Left lung (tissue), 10 donors: ENCODE results near the gene STPG2. TPM values are rescaled to one million over a fixed set of nuclear protein-coding genes. Genes with fewer than 3 reads are reported as not detected.
A peak's percentile ranks its signal among the peaks of the same experiment; 100 is the strongest.

ENCODE experiments used
- ATAC-seq: fragments of 200-7000 bp; cut with Tn5 transposase; one replicate; pipeline ENCODE4 v1.9.1; 2020; ENCODE audit warnings: moderate library complexity
- DNase-seq, 4 donors: peaks; one replicate each; pipeline ENCODE4 v3.0.0-alpha.2; 2013 to 2020
- H3K27ac ChIP-seq, 2 donors: fragments of 200-600 bp; sonication (generic) in 1 of 2; one replicate each; pipeline versions ENCODE4 v1.5.0 to v1.8.0; 2020 to 2021
- H3K27me3 ChIP-seq, 2 donors: fragments of 200-600 bp; sonication (generic) in 1 of 2; one replicate each; pipeline versions ENCODE4 v1.5.0 to v1.8.0; 2020 to 2021
- H3K36me3 ChIP-seq, 2 donors: fragments of 200-600 bp; sonication (generic) in 1 of 2; one replicate each; pipeline versions ENCODE4 v1.5.0 to v1.8.0; 2020 to 2021
- H3K4me1 ChIP-seq, 2 donors: fragments of 200-600 bp; one replicate each; pipeline ENCODE4 v1.8.0; 2021
- H3K4me3 ChIP-seq, 2 donors: fragments of 200-600 bp; sonication (generic) in 1 of 2; one replicate each; pipeline versions ENCODE4 v1.5.0 to v1.8.0; 2020 to 2021; ENCODE audit warnings: mild to moderate bottlenecking in 1 of 2
- H3K9me3 ChIP-seq, 2 donors: fragments of 200-600 bp; sonication (generic) in 1 of 2; one replicate each; pipeline versions ENCODE4 v1.5.0 to v1.8.0; 2020 to 2021
- CTCF ChIP-seq, 2 donors: fragments of 200-600 bp; sonication (generic) in 1 of 2; IDR thresholded peaks; one replicate each; pipeline versions ENCODE4 v1.5.0 to v1.8.0; 2021; ENCODE audit warnings: antibody characterized with exemption in 2 of 2
- intact Hi-C, 2 donors: fragments of 100-400 bp; cut with DNase I; formaldehyde crosslinking; loops; one replicate each; pipeline versions ENCODE4 v1.11.2 to v1.14.2; 2022
- polyA plus RNA-seq, 6 donors: library from polyadenylated mRNA; unstranded; fragments of 120-200 nt; gene quantifications; one replicate each; pipeline ENCODE4 v1.2.1, GENCODE V29; 2013; ENCODE audit not compliant: insufficient read length in 6 of 6
- total RNA-seq, 2 donors: library from RNA; stranded (reverse); fragmentation: NEBNext Ultra II Directional; extraction: Animal tissue kit (Norgen Biotek cat#: 25700); gene quantifications; one replicate each; pipeline ENCODE4 v1.2.1, GENCODE V29; 2021
- donor health status: DM: no; HTN: yes; CAD: no.
- donor health status: DM: no; HTN: no; CAD: no.

The STPG2 gene
- total and polyA plus RNA-seq, 8 donors = 0.13 to 0.76 (median 0.30) TPM

DNA sequence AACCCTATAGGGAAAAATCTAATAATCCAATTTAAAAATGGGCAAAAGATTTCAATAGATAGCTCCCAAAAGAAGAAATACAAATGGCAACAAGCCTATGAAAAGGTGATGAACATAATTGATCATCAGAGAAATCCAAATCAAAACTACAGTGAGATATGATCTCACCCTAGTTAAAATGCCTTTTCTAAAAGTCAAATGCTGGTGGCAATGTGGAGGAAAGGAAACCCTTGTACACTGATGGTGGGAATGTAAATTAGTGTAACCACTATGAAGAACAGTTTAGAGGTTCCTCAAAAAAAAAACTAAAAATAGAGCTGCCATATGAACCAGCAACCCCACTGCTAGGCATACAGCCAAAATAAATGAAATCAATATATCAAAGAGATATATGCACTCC lies 44.5 kb downstream of the STPG2 start:
- H3K4me3 ChIP-seq = no peak overlapping the region
- TF ChIP-seq CTCF (IDR thresholded peaks at IDR 0.05) = no peak
- intact Hi-C loops = no loop called here

GRCh38 chr4:98094118-98094517 lies 49.2 kb downstream of the STPG2 start:
- H3K4me1 ChIP-seq = no peaks in the 10 kb centered on the region
- H3K9me3 ChIP-seq = peaks cover 0 to 6% of the 10 kb centered on the region in 2 donors
- peak; percentile 35 for ATAC-seq
- TF ChIP-seq CTCF (IDR thresholded peaks at IDR 0.05) = no peak
- DNase-seq = no peak
- H3K27me3 ChIP-seq = no peaks in the 10 kb centered on the region
- no peak overlapping the region for H3K4me3 ChIP-seq
- no peaks in the 10 kb centered on the region for H3K36me3 ChIP-seq
- no peak overlapping the region for H3K27ac ChIP-seq
- intact Hi-C loops = no loop called here

More for the DNA sequence above, 44.5 kb downstream of the STPG2 start:
- Histone ChIP-seq H3K4me1 (no peaks in the 10 kb centered on the region), H3K27me3 (no peaks in the 10 kb centered on the region), H3K9me3 (peaks cover 0 to 6% of the 10 kb centered on the region in 2 donors), H3K36me3 (no peaks in the 10 kb centered on the region), H3K27ac (no peak overlapping the region)
- ATAC-seq (no peak), DNase-seq (no peak)

DNA sequence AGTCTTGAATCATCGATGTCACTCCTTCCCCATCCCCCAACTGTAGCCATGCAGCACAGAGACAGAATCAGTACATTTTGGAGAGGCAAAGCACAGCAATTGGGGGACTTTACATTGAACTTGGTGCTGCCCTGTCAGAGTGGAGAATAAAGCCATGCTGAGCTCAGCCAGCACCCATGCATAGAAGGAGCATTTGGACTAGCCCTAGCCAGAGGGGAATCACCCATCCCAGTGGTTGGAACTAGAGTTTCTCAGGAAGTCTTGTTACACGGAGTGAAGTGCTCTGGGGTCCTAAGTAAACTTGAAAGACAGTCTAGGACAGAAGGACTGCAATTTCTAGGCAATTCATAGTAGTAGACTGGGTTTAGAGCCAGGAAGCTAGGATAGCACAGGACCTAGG lies 49.6 kb downstream of the STPG2 start:
- H3K9me3 ChIP-seq = peaks cover 0 to 6% of the 10 kb centered on the region in 2 donors
- DNase-seq (no peak), ATAC-seq (no peak)
- H3K4me1 ChIP-seq = no peaks in the 10 kb centered on the region
- intact Hi-C loops = no loop called here
- H3K27me3 ChIP-seq = no peaks in the 10 kb centered on the region
- no peaks in the 10 kb centered on the region for H3K36me3 ChIP-seq
- H3K4me3 ChIP-seq = no peak overlapping the region
- H3K27ac ChIP-seq = no peak overlapping the region
- TF ChIP-seq CTCF (IDR thresholded peaks at IDR 0.05) = no peak

GRCh38 chr4:98092833-98093439 lies 50.3 kb downstream of the STPG2 start:
- intact Hi-C loops = no loop called here
- ATAC-seq = no peak
- no peak overlapping the region for H3K27ac ChIP-seq
- peak in 1 of 2 donors; percentile 31 for TF ChIP-seq CTCF (IDR thresholded peaks at IDR 0.05)
- H3K4me1 ChIP-seq = no peaks in the 10 kb centered on the region
- no peaks in the 10 kb centered on the region for H3K36me3 ChIP-seq
- H3K27me3 ChIP-seq = no peaks in the 10 kb centered on the region
- H3K9me3 ChIP-seq = peaks cover 0 to 6% of the 10 kb centered on the region in 2 donors
- no peak overlapping the region for H3K4me3 ChIP-seq
- peak in 1 of 4 donors; percentile 8 for DNase-seq

DNA sequence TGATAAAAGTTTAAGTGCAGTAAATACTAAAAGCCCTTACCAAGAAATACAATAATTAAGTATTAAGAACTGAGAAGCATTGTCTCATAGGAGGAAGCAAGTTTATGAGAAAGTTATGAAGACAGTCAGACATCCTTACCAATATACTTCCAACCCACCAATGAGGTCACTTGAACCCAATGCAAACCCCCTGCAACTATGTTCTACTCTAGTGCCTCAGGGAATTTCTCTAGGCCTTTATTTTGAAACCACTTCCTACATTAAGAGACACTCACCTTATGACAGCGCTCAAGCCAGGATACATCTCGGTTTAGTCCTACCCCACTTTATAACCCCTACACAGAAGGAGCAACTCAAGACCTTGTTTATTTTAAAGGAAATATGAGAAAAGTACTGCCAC lies 61.3 kb downstream of the STPG2 start:
- TF ChIP-seq CTCF (IDR thresholded peaks at IDR 0.05) = no peak
- H3K4me3 ChIP-seq = no peak overlapping the region

More for the DNA sequence above, 61.3 kb downstream of the STPG2 start:
- ATAC-seq (no peak), DNase-seq (no peak)
- H3K27ac ChIP-seq = no peak overlapping the region
- H3K36me3 ChIP-seq = no peaks in the 10 kb centered on the region
- H3K4me1 ChIP-seq = no peaks in the 10 kb centered on the region
- no peaks in the 10 kb centered on the region for H3K9me3 ChIP-seq
- intact Hi-C loops = no loop called here
- H3K27me3 ChIP-seq = no peaks in the 10 kb centered on the region
